Coronary artery (tissue), 2 donors: ENCODE measurements around the gene CGGBP1.
A peak's percentile ranks its signal among the peaks of the same experiment; 100 is the strongest.

Experiments used
- DNase-seq: peaks from one replicate; pipeline ENCODE4 v3.0.0-alpha.2; 2017; ENCODE audit warnings: low spot score
- H3K27ac ChIP-seq, 2 donors: fragments of 200-600 bp; sonication (generic); one replicate each; pipeline ENCODE4 v1.5.1; 2016 to 2019
- H3K4me3 ChIP-seq: fragments of 200-600 bp; sonication (generic); 2 replicates; pipeline ENCODE4 v1.5.1; 2016; ENCODE audit warnings: mild to moderate bottlenecking, moderate library complexity
- TF ChIP-seq, protein P1 (sequence below): fragments of 200-600 bp; sonication (generic); IDR thresholded peaks from one replicate; pipeline ENCODE4 v1.5.1; 2019; ENCODE audit warnings: antibody characterized with exemption

CGGBP1 gene, protein sequence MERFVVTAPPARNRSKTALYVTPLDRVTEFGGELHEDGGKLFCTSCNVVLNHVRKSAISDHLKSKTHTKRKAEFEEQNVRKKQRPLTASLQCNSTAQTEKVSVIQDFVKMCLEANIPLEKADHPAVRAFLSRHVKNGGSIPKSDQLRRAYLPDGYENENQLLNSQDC

DNA sequence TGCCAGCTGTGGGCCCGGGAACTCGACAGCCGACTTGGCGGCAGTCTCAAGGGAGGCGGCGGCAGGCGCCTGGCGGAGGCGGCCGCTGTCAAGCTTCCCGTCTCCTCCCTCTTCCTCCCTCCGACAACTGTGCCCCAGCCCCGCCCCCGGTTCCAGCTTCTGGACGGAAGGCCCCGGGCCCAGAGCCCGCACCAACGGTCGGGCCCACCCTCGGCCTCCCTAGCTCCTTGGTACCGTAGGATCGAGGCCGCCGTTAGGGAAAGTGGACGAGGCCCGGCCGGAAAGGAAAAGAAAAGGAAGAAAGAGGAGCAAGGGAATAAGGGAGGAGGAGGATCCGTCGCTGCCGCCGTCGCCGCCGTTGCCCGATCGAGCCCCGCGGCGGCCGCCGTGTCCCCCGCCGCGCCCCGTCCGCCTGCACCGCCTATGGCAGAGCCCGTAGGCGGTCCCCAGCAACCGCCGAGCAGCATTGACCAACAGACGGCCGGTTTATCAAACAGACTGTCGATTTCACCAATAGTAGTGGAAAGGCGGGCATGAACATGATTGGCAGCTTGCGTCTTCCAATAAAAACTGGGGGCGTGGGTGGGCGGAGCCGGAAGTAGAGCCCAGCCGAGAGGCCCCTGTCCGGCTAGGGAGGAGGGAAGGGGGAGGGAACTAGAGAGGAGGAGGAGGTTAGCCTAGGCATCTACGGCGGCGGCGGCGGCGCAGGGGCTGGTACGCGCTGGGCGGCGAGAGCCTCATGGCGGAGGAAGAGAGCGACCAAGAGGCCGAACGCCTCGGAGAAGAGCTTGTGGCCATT, at the start of gene CGGBP1, which contains the start of gene ZNF654:
TSS of gene CGGBP1 (minus strand) at position 425 of the 799 bp plus-strand sequence. CDS start 3,029 bp downstream, outside the sequence.
TSS of gene ZNF654 (plus strand) at position 675 of the 799 bp plus-strand sequence. CDS start at position 740, 65 bp downstream.
- TF ChIP-seq, protein P1, sequence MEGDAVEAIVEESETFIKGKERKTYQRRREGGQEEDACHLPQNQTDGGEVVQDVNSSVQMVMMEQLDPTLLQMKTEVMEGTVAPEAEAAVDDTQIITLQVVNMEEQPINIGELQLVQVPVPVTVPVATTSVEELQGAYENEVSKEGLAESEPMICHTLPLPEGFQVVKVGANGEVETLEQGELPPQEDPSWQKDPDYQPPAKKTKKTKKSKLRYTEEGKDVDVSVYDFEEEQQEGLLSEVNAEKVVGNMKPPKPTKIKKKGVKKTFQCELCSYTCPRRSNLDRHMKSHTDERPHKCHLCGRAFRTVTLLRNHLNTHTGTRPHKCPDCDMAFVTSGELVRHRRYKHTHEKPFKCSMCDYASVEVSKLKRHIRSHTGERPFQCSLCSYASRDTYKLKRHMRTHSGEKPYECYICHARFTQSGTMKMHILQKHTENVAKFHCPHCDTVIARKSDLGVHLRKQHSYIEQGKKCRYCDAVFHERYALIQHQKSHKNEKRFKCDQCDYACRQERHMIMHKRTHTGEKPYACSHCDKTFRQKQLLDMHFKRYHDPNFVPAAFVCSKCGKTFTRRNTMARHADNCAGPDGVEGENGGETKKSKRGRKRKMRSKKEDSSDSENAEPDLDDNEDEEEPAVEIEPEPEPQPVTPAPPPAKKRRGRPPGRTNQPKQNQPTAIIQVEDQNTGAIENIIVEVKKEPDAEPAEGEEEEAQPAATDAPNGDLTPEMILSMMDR: no peak
- peak; percentile 99 for DNase-seq
- Histone ChIP-seq H3K27ac (peak within 1 kb of the TSS; percentile 96 to 97), H3K4me3 (peak within 1 kb of the TSS; percentile 77)

DNA sequence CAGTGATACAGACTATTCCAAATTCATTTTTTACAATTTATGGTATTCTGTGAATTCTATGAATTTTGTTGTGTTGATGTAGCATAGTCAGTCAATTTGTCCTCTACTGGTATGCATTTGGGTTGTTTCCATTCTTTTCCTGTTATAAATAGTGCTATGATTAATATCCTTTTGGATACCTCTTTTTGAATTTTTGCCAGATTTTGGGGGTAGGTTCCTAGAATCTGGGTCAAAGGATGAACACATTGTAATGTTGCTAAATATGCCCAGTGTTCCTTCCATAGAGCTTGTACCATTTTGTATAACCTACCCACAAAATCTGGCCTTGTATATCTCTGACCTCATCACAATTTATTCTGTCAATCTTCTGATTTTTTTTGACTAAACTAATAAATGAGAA, 46.5 kb upstream of the CGGBP1 start:
- DNase-seq: no peak

DNA sequence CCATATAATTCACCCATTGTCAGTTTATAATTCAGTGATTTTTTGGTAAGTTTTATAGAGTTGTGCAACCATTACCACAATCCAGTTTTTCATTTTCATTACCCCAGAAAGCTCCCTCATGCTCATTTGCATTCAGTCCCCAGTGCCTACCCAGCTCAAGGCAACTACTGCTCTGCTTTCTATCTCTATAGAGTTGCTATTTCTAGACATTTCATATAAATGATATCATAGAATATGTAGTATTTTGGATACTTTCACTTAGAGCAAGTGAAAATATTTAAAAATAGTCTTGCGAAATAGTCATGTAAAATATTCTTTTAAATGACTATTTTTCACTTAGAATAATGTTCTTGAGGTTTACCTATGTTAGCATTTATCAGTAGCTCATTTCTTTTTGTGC, 42.3 kb upstream of the CGGBP1 start:
- TF ChIP-seq, protein P1: no peak
- DNase-seq: no peak
- no peak overlapping the region for H3K27ac ChIP-seq
- H3K4me3 ChIP-seq: no peak overlapping the region

More for the DNA sequence above, 46.5 kb upstream of the CGGBP1 start:
- TF ChIP-seq, protein P1: no peak
- Histone ChIP-seq H3K4me3 (no peak overlapping the region), H3K27ac (no peak overlapping the region)

DNA sequence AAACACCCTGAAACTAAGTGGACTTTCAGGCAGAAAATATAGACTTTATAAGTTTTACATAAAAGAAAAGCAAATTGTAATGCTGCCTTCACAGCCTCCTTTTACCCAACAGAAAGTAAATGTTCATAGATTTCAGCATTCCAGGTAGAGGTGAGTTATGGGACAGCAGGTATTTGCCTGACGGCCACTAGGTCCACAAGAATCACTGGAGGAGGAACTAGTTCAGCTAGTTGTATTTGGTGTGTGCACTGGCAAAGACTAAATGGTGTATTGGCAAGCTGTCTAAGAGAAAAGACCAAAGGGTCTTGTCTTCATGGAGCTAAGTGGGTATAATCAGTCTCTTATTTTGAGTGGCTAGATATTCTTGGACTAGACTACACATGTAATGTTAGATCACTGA, 34.5 kb upstream of the CGGBP1 start:
- TF ChIP-seq, protein P1: no peak
- H3K4me3 ChIP-seq: no peak overlapping the region
- H3K27ac ChIP-seq: no peak overlapping the region
- no peak for DNase-seq

DNA sequence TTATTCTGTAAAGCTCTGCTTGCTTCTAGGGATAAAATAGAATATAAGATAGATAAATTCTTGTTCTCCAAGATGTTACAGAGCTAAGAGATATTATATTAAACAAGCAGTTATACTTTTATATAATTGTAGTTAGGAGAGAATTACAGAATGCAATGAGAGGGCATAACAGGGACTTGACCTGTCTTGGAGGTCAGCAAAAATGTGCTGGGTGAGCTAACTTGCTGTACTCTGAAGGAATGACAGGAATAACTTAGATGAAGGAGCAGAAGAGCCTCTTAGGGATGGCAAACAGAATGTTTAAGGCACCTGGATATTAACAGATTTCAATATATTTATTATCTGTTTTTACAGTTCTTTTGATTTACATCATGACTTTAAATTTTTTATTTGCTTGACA, 33.5 kb upstream of the CGGBP1 start:
- no peak overlapping the region for H3K27ac ChIP-seq
- no peak for DNase-seq

DNA sequence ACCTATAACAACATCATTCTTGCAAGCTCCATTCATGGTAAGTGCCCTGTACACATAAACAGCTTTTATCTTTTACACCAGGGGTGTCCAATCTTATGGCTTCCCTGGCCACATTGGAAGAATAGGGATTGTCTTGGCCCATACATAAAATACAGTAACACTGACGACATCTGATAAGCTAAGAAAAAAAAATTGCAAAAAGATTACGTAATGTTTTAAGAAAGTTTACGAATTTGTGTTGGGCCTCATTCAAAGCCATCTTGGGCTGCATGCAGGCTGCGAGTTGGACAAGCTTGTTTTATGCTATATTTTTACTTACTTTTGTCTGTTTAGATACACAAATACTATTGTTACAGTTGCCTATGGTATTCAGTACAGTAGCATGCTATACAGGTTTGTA, 31.9 kb upstream of the CGGBP1 start:
- Histone ChIP-seq H3K27ac (no peak overlapping the region), H3K4me3 (no peak overlapping the region)
- TF ChIP-seq, protein P1: no peak
- no peak for DNase-seq

More for the DNA sequence above, 33.5 kb upstream of the CGGBP1 start:
- H3K4me3 ChIP-seq: no peak overlapping the region
- TF ChIP-seq, protein P1: no peak

DNA sequence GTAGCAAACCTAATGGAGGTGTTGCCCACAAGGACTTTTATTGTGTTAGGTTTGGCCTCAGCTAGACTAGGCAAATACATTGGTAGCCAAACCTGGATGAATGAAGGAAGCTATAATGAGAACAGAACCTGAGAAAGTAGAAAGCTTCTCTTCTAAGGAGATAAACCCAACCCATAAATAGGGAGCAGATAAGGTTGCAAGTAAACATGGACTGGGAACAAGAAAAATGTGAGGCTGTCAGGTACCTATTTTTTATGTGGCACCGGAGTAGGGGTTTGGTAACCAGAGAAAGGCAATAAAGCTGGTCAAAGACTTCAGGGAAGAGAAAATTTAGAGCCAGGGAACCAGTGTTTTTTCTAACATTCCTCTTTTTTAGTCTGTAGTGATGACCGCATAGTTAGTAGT, 25.3 kb upstream of the CGGBP1 start:
- TF ChIP-seq, protein P1: no peak
- Histone ChIP-seq H3K27ac (no peak overlapping the region), H3K4me3 (no peak overlapping the region)
- no peak for DNase-seq
